Stomach (tissue), 9 donors: ENCODE results near the gene DRAM1. TPM values are rescaled to one million over a fixed set of nuclear protein-coding genes. Genes with fewer than 3 reads are reported as not detected.
"Not testable (repeated sequence)": the region's sequence is repeated elsewhere in the genome, so short reads cannot be mapped to it uniquely, and the experiment has no call there.

Experiments used
- DNase-seq, 2 donors: peaks; one replicate each; pipeline versions ENCODE4 v3.0.0 to v3.0.0-alpha.2; 2013 to 2019
- H3K27ac ChIP-seq, 5 donors: fragments of 200-600 bp in 4 of 5; sonication (generic) in 4 of 5; one replicate each; pipeline ENCODE4 v1.5.1; 2013 to 2019; ENCODE audit warnings: mild to moderate bottlenecking in 1 of 5, moderate library complexity in 1 of 5
- H3K27me3 ChIP-seq, 3 donors: fragments of 200-600 bp; sonication (generic); one replicate each; pipeline ENCODE4 v1.5.1; 2017 to 2019; ENCODE audit warnings: mixed run types in 1 of 3
- H3K36me3 ChIP-seq, 4 donors: fragments of 200-600 bp; sonication (generic); 1 replicate in 3 of 4; 2 replicates in 1 of 4; pipeline ENCODE4 v1.5.1; 2016 to 2019
- H3K4me1 ChIP-seq, 4 donors: fragments of 200-600 bp; sonication (generic); one replicate each; pipeline ENCODE4 v1.5.1; 2016 to 2019
- H3K4me3 ChIP-seq, 4 donors: fragments of 200-600 bp; sonication (generic) in 3 of 4; one replicate each; pipeline ENCODE4 v1.5.1; 2016 to 2019; ENCODE audit warnings: mild to moderate bottlenecking in 1 of 4
- H3K9me3 ChIP-seq, 4 donors: fragments of 200-600 bp; sonication (generic); one replicate each; pipeline ENCODE4 v1.5.1; 2016 to 2019
- CTCF ChIP-seq, 7 experiments: fragments of 450-650 bp in 4 of 7; fragments of 200-600 bp in 3 of 7; sonication (generic) in 3 of 7; IDR thresholded peaks; one replicate each; pipeline ENCODE4 v1.5.1; 2016 to 2019; ENCODE audit warnings: antibody characterized with exemption in 7 of 7, control low read depth in 2 of 7, mild to moderate bottlenecking in 1 of 7
- EP300 ChIP-seq: sonication (generic); formaldehyde crosslinking; IDR thresholded peaks from one replicate; pipeline ENCODE4 v1.6.1; 2017; ENCODE audit warnings: antibody characterized with exemption
- POLR2A ChIP-seq, 4 donors: fragments of 450-650 bp; IDR thresholded peaks; one replicate each; pipeline ENCODE4 v1.6.1; 2016; ENCODE audit warnings: antibody characterized with exemption in 4 of 4, control low read depth in 2 of 4, mild to moderate bottlenecking in 1 of 4, moderate library complexity in 1 of 4
- POLR2AphosphoS5 ChIP-seq, 3 donors: sonication (generic); formaldehyde crosslinking; IDR thresholded peaks; one replicate each; pipeline ENCODE4 v1.6.1; 2016; ENCODE audit warnings: antibody characterized with exemption in 3 of 3
- WGBS, 5 donors: extraction: QIAGEN DNeasy Blood & Tissue Kit in 3 of 5; methylation state at CpG; one replicate each; pipeline versions ENCODE4 v1.1.5 to v1.1.7; 2013 to 2018; 5-methylcytosine and 5-hydroxymethylcytosine counted together
- intact Hi-C: fragments of 100-400 bp; cut with DNase I; formaldehyde crosslinking; loops from one replicate; pipeline ENCODE4 v1.15.1; 2023; ENCODE audit warnings: low total_unique reads
- polyA plus RNA-seq, 3 donors: library from polyadenylated mRNA; stranded (reverse); fragments of 200-250 nt; gene quantifications; one replicate each; pipeline ENCODE4 v1.2.3, GENCODE V29; 2013
- total RNA-seq, 5 donors: library from RNA; depleted of rRNA; stranded (reverse); fragments of >200 nt; gene quantifications; one replicate each; pipeline versions ENCODE4 v1.1.0 to v1.2.3, GENCODE V29; 2014 to 2016
- donor health status: healthy with polysubstance abuse.
- donor health status: Bipolar disorder and iron deficiency.
- donor health status: healthy.

Gene DRAM1
- total and polyA plus RNA-seq, 8 donors = 0.89 to 71.8 (median 13.6) TPM

DNA sequence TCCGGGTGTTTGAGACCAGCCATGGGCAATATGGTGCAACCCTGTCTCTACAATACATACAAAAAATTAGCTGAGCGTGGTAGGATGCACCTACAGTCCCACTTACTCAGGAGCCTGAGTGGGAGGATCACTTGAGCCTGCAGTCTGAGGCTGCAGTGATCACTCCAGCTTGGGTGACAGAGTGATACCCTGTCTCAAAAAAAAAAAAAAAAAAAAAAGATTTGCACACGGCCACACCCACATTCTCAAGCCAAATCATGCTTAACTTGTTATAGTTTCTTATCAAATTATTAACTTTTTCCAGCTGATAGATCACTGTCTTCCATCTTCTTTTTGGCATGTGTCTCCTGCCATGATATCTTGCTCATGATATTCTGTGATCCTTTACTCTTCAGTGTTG is 6.8 kb downstream of the DRAM1 start:
- no peak for DNase-seq
- Histone ChIP-seq H3K27me3 (no peaks in the 10 kb centered on the region), H3K4me3 (no peak overlapping the region), H3K27ac (peak overlapping the region in 1 of 5 donors; percentile 85), H3K9me3 (no peaks in the 10 kb centered on the region), H3K4me1 (peaks cover 8 to 91% (median 39%) of the 10 kb centered on the region in 4 donors), H3K36me3 (no peaks in the 10 kb centered on the region)
- TF ChIP-seq EP300 (no peak), POLR2AphosphoS5 (IDR thresholded peaks at IDR 0.05) (no peak), POLR2A (IDR thresholded peaks at IDR 0.05) (no peak)
- intact Hi-C loops = no loop called here
- 58 to 87% (median 65%) methylated on average over 3 of the region's 3 CpGs for WGBS, 5 donors

DNA sequence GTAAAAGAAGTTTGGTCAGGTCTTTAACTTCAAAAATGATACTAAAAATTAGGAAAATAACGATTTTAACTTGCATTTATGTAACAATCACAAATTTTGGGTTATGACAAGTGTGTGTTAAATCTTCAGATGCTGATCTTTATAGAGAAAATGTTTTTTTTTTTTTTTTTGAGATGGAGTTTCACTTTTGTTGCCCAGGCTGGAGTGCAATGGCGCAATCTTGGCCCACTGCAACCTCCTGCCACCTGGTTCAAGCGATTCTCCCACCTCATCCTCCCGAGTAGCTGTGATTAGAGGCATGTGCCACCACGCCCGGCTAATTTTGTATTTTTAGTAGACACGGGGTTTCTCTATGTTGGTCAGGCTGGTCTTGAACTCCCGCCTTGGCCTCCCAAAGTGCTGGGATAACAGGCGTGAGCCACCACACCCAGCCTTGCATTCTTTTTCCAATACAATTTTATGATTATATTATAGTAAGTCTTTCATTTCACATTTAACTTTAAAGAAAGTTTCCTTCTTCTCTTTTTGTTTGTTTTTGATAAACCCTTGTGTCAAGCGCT is 7.5 kb downstream of the DRAM1 start:
- whole genome bisulfite sequencing, 5 donors = 51 to 73% (median 62%) methylated on average over 10 of the region's 10 CpGs
- H3K27ac ChIP-seq = peak overlapping the region; percentile 31 to 85 (median 74)
- H3K4me3 ChIP-seq, intact Hi-C loops, H3K9me3 ChIP-seq, H3K36me3 ChIP-seq, H3K27me3 ChIP-seq, DNase-seq: not testable (repeated sequence)
- H3K4me1 ChIP-seq = peaks cover 8 to 89% (median 33%) of the 10 kb centered on the region in 4 donors

DNA sequence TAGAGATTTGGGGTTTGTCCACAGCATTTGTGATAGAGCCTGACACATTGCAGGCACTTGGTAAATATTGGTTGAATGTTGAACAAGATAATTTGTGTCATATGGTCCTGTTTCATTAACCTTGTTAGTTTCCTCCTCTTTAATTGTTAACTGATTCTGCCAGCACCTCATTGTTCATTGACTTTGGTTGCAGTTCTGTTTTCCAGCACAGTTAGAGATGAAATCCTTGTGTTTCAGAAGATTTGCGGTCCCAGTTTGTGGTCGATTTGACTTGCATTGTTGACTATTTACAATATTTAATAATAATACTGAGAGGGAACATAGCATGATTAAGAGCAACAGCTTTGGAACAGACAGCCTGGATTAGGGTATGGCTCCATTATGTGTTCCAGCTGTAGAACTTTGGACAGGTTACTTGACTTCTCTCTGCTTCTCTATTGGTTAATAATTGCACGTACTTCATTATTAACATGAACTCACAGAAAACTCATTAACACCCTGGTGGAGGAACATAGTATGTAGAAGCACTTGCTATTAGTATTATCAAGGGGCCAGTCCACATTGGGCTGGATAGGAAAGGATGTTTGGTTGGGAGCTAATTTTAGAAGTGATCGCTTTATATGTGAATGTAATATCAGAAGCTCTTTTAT is 8.7 kb downstream of the DRAM1 start:
- Histone ChIP-seq H3K27me3 (no peaks in the 10 kb centered on the region), H3K4me3 (no peak overlapping the region), H3K27ac (peak overlapping the region in 3 of 5 donors; percentile 63 to 85 (median 74)), H3K9me3 (no peaks in the 10 kb centered on the region), H3K4me1 (peaks cover 8 to 88% (median 31%) of the 10 kb centered on the region in 4 donors), H3K36me3 (no peaks in the 10 kb centered on the region)
- 41 to 54% (median 44%) methylated on average over 4 of the region's 4 CpGs for WGBS, 5 donors
- intact Hi-C loops = no loop called here
- TF ChIP-seq POLR2A (IDR thresholded peaks at IDR 0.05) (no peak), POLR2AphosphoS5 (IDR thresholded peaks at IDR 0.05) (no peak), CTCF (IDR thresholded peaks at IDR 0.05) (no peak), EP300 (no peak)
- no peak for DNase-seq

DNA sequence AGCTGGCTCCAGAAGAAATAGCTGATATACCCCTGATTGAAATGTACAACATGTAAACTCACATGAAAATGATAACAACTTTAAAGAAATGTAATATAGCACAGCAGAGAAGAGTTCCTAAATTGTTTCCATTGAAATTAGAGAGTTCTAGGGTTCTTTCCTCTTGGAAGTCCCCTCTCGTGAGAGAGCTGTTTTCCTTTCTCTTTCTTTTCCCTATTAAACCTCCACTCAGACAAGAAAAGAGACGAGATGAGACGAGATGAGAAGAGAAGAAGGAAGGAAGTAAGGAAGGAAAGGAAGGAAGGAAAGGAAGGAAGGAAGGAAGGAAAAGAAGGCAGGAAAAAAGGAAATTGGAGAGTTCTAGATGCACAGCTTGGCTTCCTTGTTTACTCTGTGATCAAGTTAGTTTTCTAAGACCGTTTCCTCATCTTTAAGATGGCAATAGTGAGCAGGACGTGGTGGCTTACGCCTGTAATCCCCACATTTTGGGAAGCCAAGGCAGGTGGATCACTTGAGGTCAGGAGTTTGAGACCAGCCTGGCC is 11.9 kb downstream of the DRAM1 start:
- Histone ChIP-seq H3K27me3 (no peaks in the 10 kb centered on the region), H3K9me3 (no peaks in the 10 kb centered on the region), H3K4me3 (no peak overlapping the region), H3K27ac (peak overlapping the region in 4 of 5 donors; percentile 33 to 85 (median 48)), H3K36me3 (no peaks in the 10 kb centered on the region), H3K4me1 (peaks cover 23 to 89% (median 46%) of the 10 kb centered on the region in 4 donors)
- TF ChIP-seq POLR2AphosphoS5 (IDR thresholded peaks at IDR 0.05) = no peak
- TF ChIP-seq CTCF (IDR thresholded peaks at IDR 0.05) = no peak
- TF ChIP-seq EP300 = no peak
- no peak for TF ChIP-seq POLR2A (IDR thresholded peaks at IDR 0.05)
- DNase-seq = no peak
- intact Hi-C loops = no loop called here
- WGBS, 5 donors = 52 to 65% (median 62%) methylated on average over 6 of the region's 6 CpGs

DNA sequence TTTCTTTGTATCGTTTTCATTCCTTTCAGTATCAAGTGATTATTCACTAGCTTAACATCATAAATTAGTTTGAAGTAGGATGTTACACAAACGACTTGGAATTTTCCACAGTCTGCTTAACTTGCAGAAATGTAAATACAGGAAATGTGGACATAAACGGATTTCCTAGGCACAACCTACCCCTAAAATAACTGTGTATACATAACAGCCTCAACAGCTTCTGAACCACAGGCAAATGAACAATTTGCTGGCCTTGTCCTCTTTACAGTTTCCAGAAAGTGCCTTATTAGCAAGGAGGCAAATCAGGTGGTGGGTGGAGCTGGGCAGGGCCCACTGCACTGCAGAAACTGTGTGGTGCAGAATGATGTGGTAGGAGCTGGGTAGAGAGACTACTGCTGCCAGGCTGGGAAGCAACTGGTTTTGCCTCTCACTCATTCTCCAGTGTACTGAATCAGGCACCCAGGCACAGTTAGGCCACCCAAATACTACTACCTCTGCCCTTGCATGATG is 14.1 kb downstream of the DRAM1 start:
- no peaks in the 10 kb centered on the region for H3K9me3 ChIP-seq
- peak overlapping the region in 1 of 4 donors; percentile 1 for H3K4me3 ChIP-seq
- peak; percentile 53 to 71 for DNase-seq
- TF ChIP-seq POLR2AphosphoS5 (IDR thresholded peaks at IDR 0.05) (peak; percentile 23 to 62 (median 26)), POLR2A (IDR thresholded peaks at IDR 0.05) (no peak), EP300 (no peak), CTCF (IDR thresholded peaks at IDR 0.05) (no peak)
- H3K36me3 ChIP-seq = no peaks in the 10 kb centered on the region
- H3K4me1 ChIP-seq = peaks cover 22 to 74% (median 35%) of the 10 kb centered on the region in 4 donors
- intact Hi-C loops = no loop called here
- H3K27ac ChIP-seq = peak overlapping the region; percentile 48 to 95 (median 82)
- H3K27me3 ChIP-seq = no peaks in the 10 kb centered on the region
- WGBS, 5 donors = 1 to 6% (median 4%) methylated on average over 3 of the region's 3 CpGs
